Measurements from ENCODE around the gene ANKS6.

The ANKS6 gene

DNA sequence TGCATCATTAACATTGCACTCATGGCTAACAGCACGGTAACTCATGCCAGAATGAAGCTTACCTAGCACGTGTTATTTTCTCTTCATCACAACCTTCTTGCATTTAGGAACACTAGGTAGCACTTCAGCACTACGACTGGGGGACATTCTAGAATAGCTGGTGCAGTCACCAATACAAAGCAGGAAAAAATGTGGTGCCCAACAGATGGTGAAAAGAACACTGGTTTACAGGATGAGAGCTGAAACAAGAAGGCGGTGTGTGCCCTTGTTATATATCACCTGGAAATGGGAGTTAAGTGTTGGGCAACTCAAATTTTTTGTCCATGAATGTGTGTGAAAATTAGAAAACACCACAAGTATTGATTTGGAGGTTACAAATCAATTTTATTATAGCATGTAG is 41.2 kb upstream of the ANKS6 start:
- no peaks in the 10 kb centered on the region for H4K20me1 ChIP-seq (ENCODE audit: insufficient read depth, low read length)
- no peaks in the 10 kb centered on the region for H3K9me3 ChIP-seq (ENCODE audit: insufficient read depth, low read length, severe bottlenecking)
- H3K4me1 ChIP-seq (ENCODE audit: insufficient read depth, low read length): no peaks in the 10 kb centered on the region
- no peak for TF ChIP-seq EZH2 (IDR thresholded peaks at IDR 0.05; ENCODE audit: borderline replicate concordance, low read depth, low read length, severe bottlenecking)
- TF ChIP-seq, protein P1, sequence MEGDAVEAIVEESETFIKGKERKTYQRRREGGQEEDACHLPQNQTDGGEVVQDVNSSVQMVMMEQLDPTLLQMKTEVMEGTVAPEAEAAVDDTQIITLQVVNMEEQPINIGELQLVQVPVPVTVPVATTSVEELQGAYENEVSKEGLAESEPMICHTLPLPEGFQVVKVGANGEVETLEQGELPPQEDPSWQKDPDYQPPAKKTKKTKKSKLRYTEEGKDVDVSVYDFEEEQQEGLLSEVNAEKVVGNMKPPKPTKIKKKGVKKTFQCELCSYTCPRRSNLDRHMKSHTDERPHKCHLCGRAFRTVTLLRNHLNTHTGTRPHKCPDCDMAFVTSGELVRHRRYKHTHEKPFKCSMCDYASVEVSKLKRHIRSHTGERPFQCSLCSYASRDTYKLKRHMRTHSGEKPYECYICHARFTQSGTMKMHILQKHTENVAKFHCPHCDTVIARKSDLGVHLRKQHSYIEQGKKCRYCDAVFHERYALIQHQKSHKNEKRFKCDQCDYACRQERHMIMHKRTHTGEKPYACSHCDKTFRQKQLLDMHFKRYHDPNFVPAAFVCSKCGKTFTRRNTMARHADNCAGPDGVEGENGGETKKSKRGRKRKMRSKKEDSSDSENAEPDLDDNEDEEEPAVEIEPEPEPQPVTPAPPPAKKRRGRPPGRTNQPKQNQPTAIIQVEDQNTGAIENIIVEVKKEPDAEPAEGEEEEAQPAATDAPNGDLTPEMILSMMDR (IDR thresholded peaks at IDR 0.05; ENCODE audit: borderline replicate concordance, extremely low read depth, low read length, poor library complexity, severe bottlenecking): no peak
- no peaks in the 10 kb centered on the region for H3K27me3 ChIP-seq (ENCODE audit: insufficient read depth, low read length, poor library complexity)
- no peak overlapping the region for H3K27ac ChIP-seq (ENCODE audit: low read length)
- H3K79me2 ChIP-seq (ENCODE audit: insufficient read depth, low read length): no peaks in the 10 kb centered on the region
- no peak overlapping the region for H3K4me2 ChIP-seq (ENCODE audit: insufficient read depth, low read length)
- H3K36me3 ChIP-seq (ENCODE audit: insufficient read depth, low read length): no peaks in the 10 kb centered on the region
- no peak overlapping the region for H3K4me3 ChIP-seq (ENCODE audit: low read depth in 1 of 2, low read length in 2 of 2)
- no peak overlapping the region for H2AFZ ChIP-seq (ENCODE audit: low read depth, low read length)
- no peak overlapping the region for H3K9ac ChIP-seq (ENCODE audit: low read depth, low read length)
- ATAC-seq (ENCODE audit: insufficient read depth, low read depth) (no peak), DNase-seq (no peak)

DNA sequence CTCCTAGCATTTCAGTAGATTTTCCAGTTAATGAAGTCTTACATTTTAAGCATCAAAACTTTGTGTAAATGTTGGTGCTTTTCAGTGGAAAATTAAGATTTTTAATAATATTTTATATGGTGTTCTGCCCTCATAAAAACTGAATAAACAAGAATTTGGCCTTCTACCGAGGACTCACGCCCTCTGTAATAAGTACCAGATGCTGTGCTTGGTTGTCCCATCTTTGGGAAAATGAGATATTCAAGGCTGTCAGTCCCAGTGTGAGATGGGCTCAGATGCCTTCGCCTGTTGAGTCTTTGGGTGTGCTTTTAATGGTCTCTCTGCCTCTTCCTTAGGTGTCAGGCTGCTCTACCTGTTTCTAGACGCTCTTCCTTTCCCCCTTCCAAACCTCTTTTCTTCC is 39.9 kb upstream of the ANKS6 start:
- no peak overlapping the region for H3K9ac ChIP-seq (ENCODE audit: low read depth, low read length)
- no peak overlapping the region for H3K4me3 ChIP-seq (ENCODE audit: low read depth in 1 of 2, low read length in 2 of 2)
- H3K27ac ChIP-seq (ENCODE audit: low read length): no peak overlapping the region
- no peaks in the 10 kb centered on the region for H4K20me1 ChIP-seq (ENCODE audit: insufficient read depth, low read length)
- TF ChIP-seq EZH2 (IDR thresholded peaks at IDR 0.05; ENCODE audit: borderline replicate concordance, low read depth, low read length, severe bottlenecking): no peak
- H3K79me2 ChIP-seq (ENCODE audit: insufficient read depth, low read length): no peaks in the 10 kb centered on the region
- H3K4me1 ChIP-seq (ENCODE audit: insufficient read depth, low read length): no peaks in the 10 kb centered on the region
- H3K36me3 ChIP-seq (ENCODE audit: insufficient read depth, low read length): no peaks in the 10 kb centered on the region
- ATAC-seq (ENCODE audit: insufficient read depth, low read depth) (no peak), DNase-seq (no peak)
- no peak overlapping the region for H2AFZ ChIP-seq (ENCODE audit: low read depth, low read length)
- no peak overlapping the region for H3K4me2 ChIP-seq (ENCODE audit: insufficient read depth, low read length)
- no peaks in the 10 kb centered on the region for H3K27me3 ChIP-seq (ENCODE audit: insufficient read depth, low read length, poor library complexity)
- H3K9me3 ChIP-seq (ENCODE audit: insufficient read depth, low read length, severe bottlenecking): no peaks in the 10 kb centered on the region

DNA sequence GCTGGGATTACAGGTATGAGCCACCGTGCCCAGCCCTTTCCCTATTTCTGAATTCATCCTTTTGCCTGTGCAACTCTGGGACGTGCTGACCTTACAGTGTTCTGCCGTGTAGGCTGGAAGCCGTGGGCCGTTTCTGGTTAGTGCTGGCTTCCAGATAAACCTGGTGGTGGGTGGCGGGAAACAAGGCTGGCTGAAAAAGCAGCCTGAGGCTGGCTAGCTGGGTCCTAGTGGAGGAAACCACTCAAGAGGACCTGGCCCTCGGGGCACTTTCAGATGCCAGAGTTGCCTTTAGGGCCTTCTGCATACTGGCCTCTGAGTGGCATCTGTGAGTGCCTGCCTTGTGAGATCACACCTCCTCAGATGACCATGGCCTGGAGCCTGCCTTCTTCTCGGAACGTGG is 38.0 kb upstream of the ANKS6 start:
- Histone ChIP-seq H3K4me2 (ENCODE audit: insufficient read depth, low read length) (no peak overlapping the region), H3K27me3 (ENCODE audit: insufficient read depth, low read length, poor library complexity) (no peaks in the 10 kb centered on the region), H3K4me3 (ENCODE audit: low read depth in 1 of 2, low read length in 2 of 2) (no peak overlapping the region), H3K4me1 (ENCODE audit: insufficient read depth, low read length) (no peaks in the 10 kb centered on the region), H3K9ac (ENCODE audit: low read depth, low read length) (no peak overlapping the region), H3K9me3 (ENCODE audit: insufficient read depth, low read length, severe bottlenecking) (no peaks in the 10 kb centered on the region), H3K36me3 (ENCODE audit: insufficient read depth, low read length) (no peaks in the 10 kb centered on the region), H3K27ac (ENCODE audit: low read length) (no peak overlapping the region), H3K79me2 (ENCODE audit: insufficient read depth, low read length) (no peaks in the 10 kb centered on the region), H4K20me1 (ENCODE audit: insufficient read depth, low read length) (no peaks in the 10 kb centered on the region), H2AFZ (ENCODE audit: low read depth, low read length) (no peak overlapping the region)
- no peak for DNase-seq
- no peak for TF ChIP-seq EZH2 (IDR thresholded peaks at IDR 0.05; ENCODE audit: borderline replicate concordance, low read depth, low read length, severe bottlenecking)
- TF ChIP-seq, protein P1 (IDR thresholded peaks at IDR 0.05; ENCODE audit: borderline replicate concordance, extremely low read depth, low read length, poor library complexity, severe bottlenecking): no peak
- ATAC-seq (ENCODE audit: insufficient read depth, low read depth): no peak

DNA sequence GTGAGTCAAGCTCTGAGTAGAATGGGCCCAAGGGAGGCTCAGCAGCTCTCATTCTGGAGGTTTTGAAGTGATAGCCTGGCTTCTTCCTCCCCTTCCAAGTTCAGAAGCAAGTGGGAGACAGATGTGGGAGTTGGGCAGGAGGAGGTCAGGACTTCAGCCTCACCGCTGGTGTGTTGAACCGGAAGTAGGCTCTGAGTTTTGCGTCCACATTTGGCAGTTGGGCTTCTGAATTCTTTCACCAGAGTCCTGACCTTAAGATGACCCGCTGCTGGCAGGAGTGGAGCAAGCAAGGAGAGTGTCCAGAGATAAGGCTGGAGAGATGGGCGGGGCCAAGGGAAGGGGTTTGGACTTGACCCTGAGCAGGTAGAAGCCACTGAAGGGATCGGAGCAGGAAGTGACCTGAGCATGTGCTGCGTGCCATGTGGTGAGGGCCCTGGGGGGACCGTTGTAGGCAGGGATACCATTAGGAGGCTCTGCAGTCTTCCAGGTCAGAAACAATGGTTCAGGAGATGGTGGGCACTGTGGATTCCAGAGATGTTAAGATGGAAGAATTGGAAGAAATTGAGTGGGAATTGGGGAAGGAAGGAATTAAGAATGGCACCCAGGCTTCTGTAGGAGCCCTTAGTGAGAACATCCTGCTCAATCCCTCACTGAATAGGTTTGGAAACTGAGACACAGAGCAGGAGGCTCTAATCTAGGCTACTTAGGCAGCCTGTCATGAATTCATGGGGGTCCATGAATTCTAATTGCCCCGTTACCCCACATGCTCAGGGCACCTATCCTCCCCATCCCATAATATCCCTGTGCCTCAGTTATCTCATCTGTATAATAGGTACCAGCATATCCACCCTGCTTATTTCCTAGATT is 37.0 kb upstream of the ANKS6 start:
- no peak overlapping the region for H3K4me2 ChIP-seq (ENCODE audit: insufficient read depth, low read length)
- TF ChIP-seq, protein P1 (IDR thresholded peaks at IDR 0.05; ENCODE audit: borderline replicate concordance, extremely low read depth, low read length, poor library complexity, severe bottlenecking): no peak
- no peak for TF ChIP-seq EZH2 (IDR thresholded peaks at IDR 0.05; ENCODE audit: borderline replicate concordance, low read depth, low read length, severe bottlenecking)
- no peak overlapping the region for H3K9ac ChIP-seq (ENCODE audit: low read depth, low read length)
- H3K79me2 ChIP-seq (ENCODE audit: insufficient read depth, low read length): no peaks in the 10 kb centered on the region
- H3K36me3 ChIP-seq (ENCODE audit: insufficient read depth, low read length): no peaks in the 10 kb centered on the region
- no peaks in the 10 kb centered on the region for H4K20me1 ChIP-seq (ENCODE audit: insufficient read depth, low read length)
- ATAC-seq (ENCODE audit: insufficient read depth, low read depth) (no peak), DNase-seq (no peak)
- H3K27me3 ChIP-seq (ENCODE audit: insufficient read depth, low read length, poor library complexity): no peaks in the 10 kb centered on the region
- no peak overlapping the region for H3K27ac ChIP-seq (ENCODE audit: low read length)
- no peaks in the 10 kb centered on the region for H3K9me3 ChIP-seq (ENCODE audit: insufficient read depth, low read length, severe bottlenecking)
- H3K4me3 ChIP-seq (ENCODE audit: low read depth in 1 of 2, low read length in 2 of 2): no peak overlapping the region
- no peak overlapping the region for H2AFZ ChIP-seq (ENCODE audit: low read depth, low read length)
- H3K4me1 ChIP-seq (ENCODE audit: insufficient read depth, low read length): no peaks in the 10 kb centered on the region

Measured in DND-41 (cell line).